ENCODE measurements around the gene GNPDA1.

The GNPDA1 gene

GRCh38 chr5:141951332-141951781, 61.5 kb downstream of the GNPDA1 start:
- DNase-seq, result no peak
